ENCODE data around the gene TXNL4A. TPM values are rescaled to one million over a fixed set of nuclear protein-coding genes. Genes with fewer than 3 reads are reported as not detected.

TXNL4A gene
- total RNA-seq, 1 experiment from 2014 or later = 178 TPM

DNA sequence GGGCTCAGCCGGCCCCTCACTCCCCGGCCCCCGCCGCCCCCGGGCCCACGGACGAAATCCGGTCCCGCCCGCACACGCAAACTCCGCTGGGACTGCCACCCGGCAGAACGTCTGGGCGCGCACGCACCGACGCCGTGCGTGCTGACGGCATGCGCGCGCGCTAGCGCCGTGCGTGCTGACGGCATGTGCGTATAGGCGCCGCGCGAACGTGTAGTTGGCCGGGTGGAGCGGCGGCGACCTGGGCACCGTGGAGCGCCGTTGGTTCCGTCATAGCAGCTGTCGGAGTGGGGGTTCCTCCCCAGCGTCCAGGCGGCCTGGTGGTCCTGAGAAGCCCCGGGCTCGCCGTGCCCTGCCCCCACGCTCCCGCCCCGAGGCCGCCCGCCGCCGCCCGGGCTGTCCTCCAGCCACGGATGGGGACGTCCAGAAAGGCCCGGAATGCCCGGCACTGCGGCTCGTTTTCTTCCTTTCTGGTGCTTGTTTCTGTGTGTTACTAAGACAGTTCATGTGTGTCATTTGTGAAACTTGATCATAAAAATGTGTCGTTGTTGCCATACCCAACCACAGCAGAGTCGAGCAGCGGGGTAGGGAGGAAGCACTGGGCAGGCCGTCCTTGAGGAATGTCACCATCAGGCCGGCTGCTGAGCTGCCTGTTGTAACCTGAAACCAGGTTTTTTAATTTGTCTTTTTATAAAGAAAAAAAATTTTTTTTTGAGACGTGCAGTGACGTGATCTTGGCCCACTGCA lies at the start of gene TXNL4A (continued):
- TF ChIP-seq, protein P1, sequence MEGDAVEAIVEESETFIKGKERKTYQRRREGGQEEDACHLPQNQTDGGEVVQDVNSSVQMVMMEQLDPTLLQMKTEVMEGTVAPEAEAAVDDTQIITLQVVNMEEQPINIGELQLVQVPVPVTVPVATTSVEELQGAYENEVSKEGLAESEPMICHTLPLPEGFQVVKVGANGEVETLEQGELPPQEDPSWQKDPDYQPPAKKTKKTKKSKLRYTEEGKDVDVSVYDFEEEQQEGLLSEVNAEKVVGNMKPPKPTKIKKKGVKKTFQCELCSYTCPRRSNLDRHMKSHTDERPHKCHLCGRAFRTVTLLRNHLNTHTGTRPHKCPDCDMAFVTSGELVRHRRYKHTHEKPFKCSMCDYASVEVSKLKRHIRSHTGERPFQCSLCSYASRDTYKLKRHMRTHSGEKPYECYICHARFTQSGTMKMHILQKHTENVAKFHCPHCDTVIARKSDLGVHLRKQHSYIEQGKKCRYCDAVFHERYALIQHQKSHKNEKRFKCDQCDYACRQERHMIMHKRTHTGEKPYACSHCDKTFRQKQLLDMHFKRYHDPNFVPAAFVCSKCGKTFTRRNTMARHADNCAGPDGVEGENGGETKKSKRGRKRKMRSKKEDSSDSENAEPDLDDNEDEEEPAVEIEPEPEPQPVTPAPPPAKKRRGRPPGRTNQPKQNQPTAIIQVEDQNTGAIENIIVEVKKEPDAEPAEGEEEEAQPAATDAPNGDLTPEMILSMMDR (IDR thresholded peaks at IDR 0.05 in 2 of 3, conservative IDR thresholded peaks at IDR 0.05 in 1 of 3; ENCODE audit: borderline replicate concordance in 1 of 3, insufficient read depth in 1 of 3, low read depth in 2 of 3, low read length in 2 of 3) = no peak
- TF ChIP-seq SRF (IDR thresholded peaks at IDR 0.05; ENCODE audit: low read depth) = no peak
- no peak for TF ChIP-seq RAD21 (IDR thresholded peaks at IDR 0.05; ENCODE audit: low read depth)
- TF ChIP-seq CBX3 (IDR thresholded peaks at IDR 0.05; ENCODE audit: low read depth) = no peak

GRCh38 chr18:80037300-80037699 lies 48.9 kb upstream of the TXNL4A start:
- Histone ChIP-seq H3K27me3 (ENCODE audit: insufficient read depth, low read length) (no peaks in the 10 kb centered on the region), H3K9ac (ENCODE audit: low read length) (no peak overlapping the region), H3K79me2 (ENCODE audit: insufficient read depth, low read length) (peaks cover 47% of the 10 kb centered on the region), H4K20me1 (ENCODE audit: insufficient read depth) (no peaks in the 10 kb centered on the region), H3K9me3 (ENCODE audit: control insufficient read depth in 1 of 2, insufficient read depth in 1 of 2, low read depth in 1 of 2, low read length in 2 of 2) (no peaks in the 10 kb centered on the region), H3K4me1 (ENCODE audit: control insufficient read depth in 1 of 2, insufficient read depth in 2 of 2, low read length in 2 of 2) (peaks cover 8 to 17% of the 10 kb centered on the region in 2 experiments; a peak in 3 of 4 replicates), H3K27ac (ENCODE audit: low read depth, low read length) (no peak overlapping the region), H3K9me2 (ENCODE audit: insufficient read depth) (no peaks in the 10 kb centered on the region), H3K4me2 (ENCODE audit: low read length) (no peak overlapping the region), H3K4me3 (replicated peaks in 1 of 2; ENCODE audit: low read depth in 1 of 2, low read length in 2 of 2) (no peak overlapping the region), H3K36me3 (ENCODE audit: control insufficient read depth in 1 of 2, insufficient read depth in 2 of 2, low read length in 2 of 2) (peaks cover 13 to 34% of the 10 kb centered on the region in 2 experiments; a peak in 2 of 4 replicates), H2AFZ (ENCODE audit: low read depth, low read length, poor library complexity, severe bottlenecking) (no peak overlapping the region)
- POLR2A ChIA-PET = no interaction called here
- intact Hi-C loops (cut with micrococcal nuclease) = no loop called here
- RAD21 ChIA-PET (ENCODE audit: low non-redundant PET in 1 of 2, low total read pairs in 2 of 2, uncharacterized antibody in 2 of 2, unreplicated experiment in 2 of 2) = no interaction called here
- no peak for DNase-seq (ENCODE audit: low read depth, low spot score)
- CTCF ChIA-PET = no interaction called here
- no peak for TF ChIP-seq JUND (IDR thresholded peaks at IDR 0.05)
- no peak for TF ChIP-seq SP1 (IDR thresholded peaks at IDR 0.05; ENCODE audit: low read depth)
- TF ChIP-seq SRF (IDR thresholded peaks at IDR 0.05; ENCODE audit: low read depth) = no peak
- TF ChIP-seq, protein P1 (IDR thresholded peaks at IDR 0.05 in 2 of 3, conservative IDR thresholded peaks at IDR 0.05 in 1 of 3; ENCODE audit: borderline replicate concordance in 1 of 3, insufficient read depth in 1 of 3, low read depth in 2 of 3, low read length in 2 of 3) = no peak
- no peak for TF ChIP-seq REST (IDR thresholded peaks at IDR 0.05; ENCODE audit: low read depth)
- no peak for TF ChIP-seq SIN3A (IDR thresholded peaks at IDR 0.05; ENCODE audit: low read depth)
- TF ChIP-seq EZH2phosphoT487 (IDR thresholded peaks at IDR 0.05; ENCODE audit: borderline replicate concordance) = no peak
- TF ChIP-seq CBX3 (IDR thresholded peaks at IDR 0.05; ENCODE audit: low read depth) = no peak
- TF ChIP-seq EGR1 (IDR thresholded peaks at IDR 0.05; ENCODE audit: low read depth) = no peak
- TF ChIP-seq ZFX (IDR thresholded peaks at IDR 0.05) = no peak
- TF ChIP-seq EZH2 (IDR thresholded peaks at IDR 0.05) = no peak
- TF ChIP-seq RAD21 (IDR thresholded peaks at IDR 0.05; ENCODE audit: low read depth) = no peak
- no peak for TF ChIP-seq YY1 (IDR thresholded peaks at IDR 0.05; ENCODE audit: extremely low read depth, insufficient replicate concordance, low read depth, low read length)
- ATAC-seq = no peak
- no TSS peak for BruUV-seq (replicated peaks)
